NCI-H2171 (cell line): ENCODE results near the gene YJEFN3.

Experiments used
- DNase-seq: peaks from one replicate; lab custom pipeline; 2025; lab: John Stamatoyannopoulos, UW

Gene YJEFN3

DNA sequence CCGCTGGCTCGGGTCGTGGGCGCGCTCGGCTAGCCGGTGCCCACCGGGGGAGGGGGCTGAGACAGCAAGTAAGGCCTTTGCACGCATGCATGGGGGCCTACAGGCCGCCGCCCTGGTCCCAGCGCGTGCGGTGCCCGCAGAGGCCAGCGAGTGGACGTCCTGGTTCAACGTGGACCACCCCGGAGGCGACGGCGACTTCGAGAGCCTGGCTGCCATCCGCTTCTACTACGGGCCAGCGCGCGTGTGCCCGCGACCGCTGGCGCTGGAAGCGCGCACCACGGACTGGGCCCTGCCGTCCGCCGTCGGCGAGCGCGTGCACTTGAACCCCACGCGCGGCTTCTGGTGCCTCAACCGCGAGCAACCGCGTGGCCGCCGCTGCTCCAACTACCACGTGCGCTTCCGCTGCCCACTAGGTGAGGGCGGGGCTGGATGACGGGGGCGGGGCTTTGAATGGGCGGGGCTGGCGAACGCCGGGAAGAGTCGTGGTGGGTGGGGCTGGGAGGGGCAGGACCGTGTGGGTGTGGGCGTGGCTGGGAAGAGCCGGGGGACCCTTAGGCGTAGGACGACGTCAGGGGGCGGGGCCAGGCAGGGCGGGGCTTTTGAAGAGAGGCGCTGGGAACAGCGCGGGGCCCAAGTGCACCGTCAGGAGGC, 11.5 kb downstream of the YJEFN3 start:
- no peak for DNase-seq

DNA sequence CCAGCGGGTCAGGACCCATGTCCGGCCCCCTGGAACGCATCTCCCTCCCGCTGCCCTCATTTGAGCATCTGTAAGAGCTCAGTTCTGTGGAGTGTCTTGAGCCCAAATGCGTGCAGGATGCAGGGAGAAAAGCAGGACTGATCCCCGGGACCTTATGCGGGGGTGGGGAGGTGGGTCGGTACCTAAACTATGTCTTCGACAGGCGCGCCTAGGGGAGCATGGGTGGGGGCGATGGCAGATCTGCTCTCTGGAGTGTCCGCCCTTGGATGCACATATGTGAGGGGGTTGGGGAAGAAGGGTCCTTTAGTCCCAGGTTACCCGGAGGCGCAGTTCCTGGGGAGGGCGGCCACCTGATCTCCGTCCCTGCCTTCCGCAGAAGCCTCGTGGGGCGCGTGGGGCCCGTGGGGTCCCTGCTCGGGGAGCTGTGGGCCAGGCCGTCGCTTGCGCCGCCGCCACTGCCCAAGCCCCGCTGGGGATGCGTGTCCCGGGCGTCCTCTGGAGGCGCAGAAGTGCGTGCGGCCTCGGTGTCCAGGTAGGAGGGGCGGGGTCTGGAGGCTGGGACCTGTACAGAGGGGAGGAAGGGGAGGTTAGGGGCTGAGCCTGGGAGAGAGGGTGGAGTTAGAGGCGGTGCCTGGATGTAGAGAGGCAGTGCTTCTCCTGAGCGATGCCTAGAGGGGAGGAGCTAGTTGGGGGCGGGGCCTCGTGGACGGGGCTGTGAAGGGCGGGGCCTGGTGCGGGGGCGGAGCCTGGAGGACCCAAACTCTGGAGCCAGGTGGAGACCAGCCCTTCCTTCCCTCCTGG, 12.2 kb downstream of the YJEFN3 start:
- peak; percentile 2 for DNase-seq

DNA sequence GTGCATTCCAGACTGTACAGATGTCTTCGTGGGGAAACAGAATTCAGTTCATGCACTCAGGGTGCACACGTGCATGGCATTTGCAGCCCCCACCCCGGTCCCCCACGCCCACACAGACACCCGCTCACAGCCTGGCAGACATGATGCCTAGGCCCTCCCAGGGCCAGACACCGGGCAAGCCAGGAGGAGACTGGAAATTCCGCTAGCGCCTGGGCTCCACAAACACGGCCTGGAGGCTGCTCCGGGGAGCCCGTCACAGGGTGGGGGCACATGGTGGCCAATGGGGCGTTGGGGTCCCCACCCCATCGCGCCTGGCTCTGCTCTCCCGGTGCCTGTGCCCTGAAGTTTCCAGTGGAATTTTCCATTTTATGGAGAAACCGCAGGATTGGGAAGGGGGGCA, 12.9 kb downstream of the YJEFN3 start:
- no peak for DNase-seq

DNA sequence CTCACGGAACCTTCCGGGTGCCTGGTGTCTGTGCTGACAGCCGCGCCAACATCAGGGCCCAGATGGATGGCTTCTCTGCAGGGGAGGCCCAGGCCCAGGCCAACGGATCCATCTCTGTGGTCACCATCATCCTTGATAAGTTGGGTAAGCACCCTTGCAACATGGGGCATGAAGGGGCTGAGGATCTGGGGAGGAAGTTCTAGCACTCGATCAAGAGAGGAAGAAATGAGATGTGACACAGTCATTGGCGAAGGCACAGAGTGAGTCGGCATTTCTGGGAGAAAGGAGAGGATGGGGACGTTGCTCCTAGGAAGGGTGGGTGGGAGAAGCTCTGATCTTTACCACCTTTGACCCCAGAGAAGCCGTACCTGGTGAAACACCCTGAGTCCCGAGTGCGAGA, 13.8 kb downstream of the YJEFN3 start:
- DNase-seq: no peak

DNA sequence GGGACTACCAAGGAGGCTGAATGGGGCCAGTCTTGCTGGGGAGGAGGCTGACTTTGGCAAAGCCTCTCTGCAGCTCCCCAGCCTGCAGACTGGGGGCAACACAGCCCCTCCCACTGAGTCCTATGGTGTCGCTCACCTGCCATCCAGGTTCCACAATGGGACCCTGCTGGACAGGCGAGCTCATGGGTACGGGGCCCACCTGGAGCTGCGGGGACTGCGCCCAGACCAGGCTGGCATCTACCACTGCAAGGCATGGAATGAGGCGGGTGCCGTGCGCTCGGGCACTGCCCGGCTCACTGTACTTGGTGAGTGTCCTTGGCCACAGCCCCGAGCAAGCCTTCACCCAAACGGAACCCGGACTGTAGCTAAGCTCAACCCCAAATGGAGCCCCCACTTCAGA, 14.4 kb downstream of the YJEFN3 start:
- no peak for DNase-seq

DNA sequence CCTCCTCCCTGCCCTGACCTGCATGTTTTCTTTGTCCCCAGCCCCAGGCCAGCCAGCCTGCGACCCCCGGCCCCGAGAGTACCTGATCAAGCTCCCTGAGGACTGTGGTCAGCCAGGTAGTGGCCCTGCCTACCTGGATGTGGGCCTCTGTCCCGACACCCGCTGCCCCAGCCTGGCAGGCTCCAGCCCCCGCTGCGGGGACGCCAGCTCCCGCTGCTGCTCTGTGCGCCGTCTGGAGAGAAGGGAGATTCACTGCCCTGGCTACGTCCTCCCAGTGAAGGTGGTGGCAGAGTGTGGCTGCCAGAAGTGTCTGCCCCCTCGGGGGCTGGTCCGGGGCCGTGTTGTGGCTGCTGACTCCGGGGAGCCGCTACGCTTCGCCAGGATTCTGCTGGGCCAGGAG, 14.9 kb downstream of the YJEFN3 start:
- no peak for DNase-seq

DNA sequence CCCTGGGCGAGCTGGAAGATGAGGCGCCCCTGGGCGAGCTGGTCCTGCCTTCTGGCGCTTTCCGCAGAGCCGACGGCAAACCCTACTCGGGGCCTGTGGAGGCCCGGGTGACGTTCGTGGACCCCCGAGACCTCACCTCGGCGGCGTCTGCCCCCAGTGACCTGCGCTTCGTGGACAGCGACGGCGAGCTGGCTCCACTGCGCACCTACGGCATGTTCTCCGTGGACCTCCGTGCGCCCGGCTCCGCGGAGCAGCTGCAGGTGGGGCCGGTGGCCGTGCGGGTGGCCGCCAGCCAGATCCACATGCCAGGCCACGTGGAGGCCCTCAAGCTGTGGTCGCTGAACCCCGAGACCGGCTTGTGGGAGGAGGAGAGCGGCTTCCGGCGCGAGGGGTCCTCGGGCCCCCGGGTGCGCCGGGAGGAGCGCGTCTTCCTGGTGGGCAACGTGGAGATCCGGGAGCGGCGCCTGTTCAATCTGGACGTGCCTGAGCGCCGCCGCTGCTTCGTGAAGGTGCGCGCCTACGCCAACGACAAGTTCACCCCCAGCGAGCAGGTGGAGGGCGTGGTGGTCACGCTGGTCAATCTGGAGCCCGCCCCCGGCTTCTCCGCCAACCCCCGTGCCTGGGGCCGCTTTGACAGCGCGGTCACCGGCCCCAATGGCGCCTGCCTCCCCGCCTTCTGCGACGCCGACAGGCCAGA, 15.7 kb downstream of the YJEFN3 start:
- DNase-seq: no peak

DNA sequence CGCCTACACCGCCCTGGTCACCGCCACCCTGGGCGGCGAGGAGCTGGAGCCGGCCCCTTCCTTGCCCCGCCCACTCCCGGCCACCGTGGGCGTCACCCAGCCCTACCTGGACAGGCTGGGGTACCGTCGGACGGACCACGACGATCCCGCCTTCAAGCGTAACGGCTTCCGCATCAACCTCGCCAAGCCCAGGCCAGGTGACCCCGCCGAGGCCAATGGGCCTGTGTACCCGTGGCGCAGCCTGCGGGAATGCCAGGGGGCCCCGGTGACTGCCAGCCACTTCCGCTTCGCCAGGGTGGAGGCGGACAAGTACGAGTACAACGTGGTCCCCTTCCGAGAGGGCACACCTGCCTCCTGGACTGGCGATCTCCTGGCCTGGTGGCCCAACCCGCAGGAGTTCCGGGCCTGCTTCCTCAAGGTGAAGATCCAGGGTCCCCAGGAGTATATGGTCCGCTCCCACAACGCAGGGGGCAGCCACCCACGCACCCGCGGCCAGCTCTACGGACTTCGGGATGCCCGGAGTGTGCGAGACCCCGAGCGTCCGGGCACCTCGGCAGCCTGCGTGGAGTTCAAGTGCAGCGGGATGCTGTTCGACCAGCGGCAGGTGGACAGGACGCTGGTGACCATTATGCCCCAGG, 16.4 kb downstream of the YJEFN3 start:
- no peak for DNase-seq

DNA sequence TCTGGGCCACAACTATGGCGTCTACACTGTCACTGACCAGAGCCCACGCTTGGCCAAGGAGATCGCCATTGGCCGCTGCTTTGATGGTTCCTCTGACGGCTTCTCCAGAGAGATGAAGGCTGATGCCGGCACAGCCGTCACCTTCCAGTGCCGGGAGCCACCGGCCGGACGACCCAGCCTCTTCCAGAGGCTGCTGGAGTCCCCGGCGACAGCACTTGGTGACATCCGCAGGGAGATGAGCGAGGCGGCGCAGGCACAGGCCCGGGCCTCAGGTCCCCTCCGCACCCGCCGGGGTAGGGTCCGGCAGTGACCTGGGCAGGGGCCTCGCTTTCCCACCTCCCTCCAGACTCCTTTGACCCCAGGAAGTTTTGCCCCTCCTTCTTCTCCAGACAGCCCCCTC, 17.0 kb downstream of the YJEFN3 start:
- no peak for DNase-seq

DNA sequence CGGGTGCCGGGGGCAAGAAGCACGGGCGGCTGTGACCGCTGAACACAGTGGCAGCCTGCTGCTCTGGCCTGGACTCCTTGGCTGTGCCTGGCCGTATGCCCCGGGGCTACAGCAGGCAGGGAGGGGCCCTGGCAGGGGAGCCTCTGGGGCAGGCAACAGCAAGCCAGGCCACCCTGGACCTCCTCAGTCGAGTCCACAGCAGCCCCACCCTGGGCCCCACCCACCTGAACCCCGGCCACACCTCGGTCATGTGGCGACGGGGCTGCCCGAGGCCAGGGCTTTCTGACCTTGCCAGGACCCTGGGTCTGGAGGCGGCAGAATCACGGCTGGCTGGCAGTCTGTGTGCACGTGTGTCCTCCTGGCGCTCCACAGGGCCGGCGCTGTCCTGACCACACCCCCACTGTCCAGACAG, 18.0 kb downstream of the YJEFN3 start:
- DNase-seq: no peak

DNA sequence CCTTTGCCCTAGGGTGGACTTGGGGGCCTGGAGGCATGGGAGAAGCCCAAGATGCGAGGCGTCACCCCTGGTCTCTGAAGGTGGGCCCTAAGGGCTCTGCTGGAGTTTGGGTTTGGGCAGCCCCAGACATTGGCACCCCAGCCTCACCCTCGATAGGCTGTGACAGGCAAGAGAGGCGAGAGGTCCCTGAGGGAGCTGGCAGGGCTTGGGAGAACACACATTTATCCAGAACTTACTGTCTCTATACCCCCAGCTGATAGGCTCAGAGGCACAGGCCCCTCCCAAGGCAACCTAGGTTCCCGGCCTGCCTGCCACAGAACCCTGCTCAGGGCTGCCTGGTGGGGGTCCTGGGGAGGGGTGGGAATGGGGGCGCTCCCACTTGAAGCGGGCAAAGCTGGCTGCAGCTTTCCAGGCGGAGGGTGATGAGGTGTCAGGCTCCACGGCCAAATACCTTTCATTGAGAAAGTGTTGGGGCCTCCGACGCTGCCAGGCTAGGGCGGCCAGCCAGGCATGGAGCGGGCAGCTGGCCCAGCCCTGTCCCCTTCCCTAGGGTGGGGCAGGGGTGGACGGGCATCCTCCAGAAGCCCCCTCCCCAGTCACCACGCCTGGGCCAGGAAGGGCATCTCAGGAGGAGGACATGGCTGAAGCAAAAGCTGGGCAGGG, 19.1 kb downstream of the YJEFN3 start:
- DNase-seq: no peak

DNA sequence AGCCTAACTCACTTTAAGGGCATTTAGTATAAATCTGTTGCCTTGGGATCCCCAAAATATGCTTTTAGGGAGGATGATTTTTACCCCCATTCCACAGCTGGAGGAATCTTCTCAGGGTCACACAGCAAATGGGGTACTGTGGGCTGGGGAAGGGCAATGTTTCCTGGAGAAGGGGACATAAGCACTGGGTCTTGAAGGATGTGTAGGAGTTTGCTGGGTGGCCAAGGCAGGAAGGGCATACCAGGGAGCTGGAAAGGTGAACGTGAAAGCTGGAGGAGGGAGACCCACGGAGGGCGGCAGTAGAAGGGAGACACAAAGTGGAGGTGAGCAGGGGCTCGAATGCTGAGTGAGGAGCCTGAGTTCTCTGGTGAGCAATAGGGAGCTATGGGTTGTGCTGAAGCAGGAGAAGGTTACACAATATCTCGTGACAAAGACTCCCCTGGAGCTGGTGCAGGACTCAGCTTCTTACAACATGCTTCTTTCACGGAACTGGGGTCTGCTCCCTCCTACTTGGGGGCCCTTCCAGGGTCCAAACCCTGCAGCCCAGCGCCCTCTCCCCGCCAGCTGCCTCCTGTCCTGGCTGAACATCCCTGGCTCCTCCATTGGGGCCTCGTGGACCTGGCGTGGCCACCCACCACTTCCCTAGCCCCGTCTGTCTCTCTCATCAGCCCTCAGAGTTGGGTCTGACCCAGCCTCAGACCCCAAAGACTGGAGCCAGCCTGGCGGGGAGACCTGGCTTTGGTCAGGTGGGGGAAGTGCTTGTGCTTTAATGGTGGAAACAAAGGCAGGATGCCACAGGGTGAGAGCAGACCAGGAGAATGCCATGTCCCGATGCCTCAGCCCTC, 20.4 kb downstream of the YJEFN3 start:
- DNase-seq: no peak

DNA sequence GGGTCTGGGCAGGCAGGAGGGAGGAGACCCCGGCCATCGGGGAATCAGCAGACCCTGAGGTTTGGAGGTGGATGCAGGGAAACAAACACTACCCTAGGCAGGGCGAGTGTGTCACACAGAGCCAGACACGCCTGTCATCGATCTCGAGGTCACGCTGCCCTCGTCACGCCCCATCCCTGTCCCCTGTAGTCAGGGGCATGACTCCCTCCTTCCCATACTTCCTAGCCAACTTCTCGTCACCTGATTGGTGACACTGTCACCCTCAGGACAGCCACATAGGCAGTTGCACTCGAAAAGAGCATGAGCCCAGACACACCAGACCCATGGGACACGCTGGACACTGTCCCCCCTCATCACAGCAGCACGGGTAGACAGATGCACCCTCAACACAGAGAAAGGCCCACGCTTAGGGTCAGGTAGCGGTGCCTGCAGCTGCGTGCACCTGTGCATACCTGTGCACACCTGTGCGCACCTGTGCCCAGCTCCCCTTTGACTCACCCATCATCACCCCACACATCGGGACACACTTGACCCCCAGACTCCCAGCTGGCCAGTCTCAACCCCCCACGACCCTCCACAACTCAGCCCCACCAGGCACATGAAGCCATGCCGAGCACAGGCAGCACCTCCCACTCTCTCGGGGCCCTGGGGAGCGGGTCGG, 21.2 kb downstream of the YJEFN3 start:
- DNase-seq: no peak

DNA sequence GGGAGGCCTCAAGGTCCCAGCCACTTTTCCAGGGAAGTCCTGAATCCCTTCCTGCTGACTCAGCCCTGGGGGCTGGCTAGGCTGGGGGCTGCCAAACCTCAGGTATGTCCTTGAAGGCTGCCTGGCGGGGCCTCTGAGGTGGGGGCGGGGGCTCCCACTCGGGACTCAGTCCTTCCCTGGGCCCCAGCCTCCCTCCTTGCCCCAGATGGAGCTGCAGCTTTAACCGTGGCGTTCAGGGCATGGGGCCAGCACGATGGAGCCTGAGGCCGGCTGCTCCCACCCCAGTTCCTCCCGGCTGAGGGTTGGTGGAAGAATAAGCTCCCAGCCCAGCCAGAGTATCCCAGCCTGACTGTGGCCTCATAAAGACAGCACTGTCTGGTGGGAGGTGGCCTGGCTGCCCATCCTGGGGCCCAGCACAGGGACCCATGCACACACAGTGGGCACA, 21.8 kb downstream of the YJEFN3 start:
- DNase-seq: no peak

DNA sequence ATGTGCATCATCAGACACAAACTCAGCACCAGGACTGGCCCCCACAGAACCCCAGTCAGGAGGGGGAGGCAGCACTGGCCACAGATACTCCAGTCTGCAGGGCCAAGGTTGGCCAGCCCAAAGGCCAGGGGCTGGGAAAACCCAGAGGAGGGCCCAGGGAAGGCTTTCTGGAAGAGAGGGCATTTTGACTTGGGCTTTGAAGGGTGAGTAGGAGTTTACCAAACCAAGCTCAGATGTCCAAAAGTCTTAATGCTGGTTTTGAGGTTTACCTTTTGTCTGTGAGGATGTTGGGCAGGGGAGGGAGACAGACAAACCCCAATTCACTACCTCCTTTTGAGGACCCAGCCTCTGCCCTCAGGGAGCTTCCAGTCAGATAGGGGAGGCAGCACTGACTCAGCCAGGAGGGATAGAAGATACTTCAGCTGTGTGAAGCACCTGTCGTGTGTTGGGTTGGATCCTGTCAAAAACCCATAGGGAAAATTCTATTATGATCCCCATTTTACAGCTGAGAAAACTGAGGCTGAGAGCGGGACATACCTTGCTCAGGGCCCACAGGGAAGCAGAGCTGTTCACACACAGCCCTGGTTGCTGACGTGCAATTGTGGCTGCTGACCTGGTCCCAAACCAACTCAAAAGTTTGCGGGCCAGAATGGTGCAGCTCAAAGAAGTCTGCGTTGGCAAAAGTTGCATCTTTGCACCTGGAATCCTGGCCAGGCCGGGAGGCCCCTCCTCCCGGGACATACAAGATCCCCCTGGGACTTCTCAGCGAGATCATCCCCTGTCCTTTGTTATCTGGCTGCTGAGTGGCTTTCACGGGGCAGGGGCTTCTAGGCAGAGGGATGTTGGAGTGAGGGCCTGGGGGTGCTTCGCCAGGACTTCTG, 22.5 kb downstream of the YJEFN3 start:
- DNase-seq: no peak

DNA sequence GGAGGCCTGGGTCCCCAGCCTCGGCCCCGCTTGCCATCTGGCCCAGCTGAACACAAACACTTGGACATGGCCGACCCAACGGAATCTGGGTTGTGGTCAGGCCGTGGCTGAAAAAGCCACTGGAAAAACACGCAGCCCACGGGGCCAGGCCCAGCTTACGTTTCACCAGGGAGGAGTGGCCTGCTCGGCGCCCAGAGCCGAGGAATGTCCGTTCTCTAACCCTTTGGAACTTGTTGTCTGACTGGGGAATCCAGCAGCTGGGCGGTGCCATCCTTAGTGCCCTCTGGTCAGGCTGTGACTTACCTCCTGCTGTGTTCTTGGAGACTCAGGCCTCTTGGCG, 23.1 kb downstream of the YJEFN3 start:
- no peak for DNase-seq

DNA sequence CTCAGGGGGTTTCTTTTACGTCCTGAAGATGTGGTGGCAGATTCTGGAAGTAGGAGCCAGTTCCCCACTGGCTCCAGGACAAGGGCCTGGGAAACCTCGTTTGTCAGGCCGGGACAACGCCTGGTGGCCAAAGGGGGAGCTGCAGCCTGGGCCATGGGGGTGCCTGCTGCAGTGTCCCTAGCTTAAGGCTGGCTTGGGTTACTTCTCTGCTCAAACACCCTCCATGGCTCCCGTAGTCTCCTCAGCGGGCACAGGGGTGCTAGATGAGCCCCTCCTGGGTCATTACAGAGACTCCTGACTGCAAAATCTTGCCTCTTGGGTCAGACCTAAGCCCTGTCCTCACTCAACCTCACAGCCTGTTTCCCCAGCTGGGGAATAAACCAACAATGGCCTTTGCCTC, 24.1 kb downstream of the YJEFN3 start:
- no peak for DNase-seq

DNA sequence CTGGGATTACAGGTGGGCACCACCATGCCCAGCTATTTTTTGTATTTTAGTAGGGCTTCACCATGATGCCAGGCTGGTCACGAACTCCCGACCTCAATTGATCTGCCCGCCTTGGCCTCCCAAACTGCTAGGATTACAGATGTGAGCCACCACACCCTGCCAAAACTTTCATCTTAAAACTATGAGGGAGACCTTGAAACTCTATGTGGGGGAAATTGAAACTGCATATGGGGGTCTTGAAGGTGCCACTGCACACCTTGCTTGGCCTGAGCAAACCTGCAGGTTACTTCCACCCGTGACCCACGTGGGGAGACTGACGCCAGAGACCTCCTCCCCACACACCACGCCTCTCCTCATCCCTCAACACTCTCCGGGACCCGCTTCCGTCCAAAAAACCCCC, 25.0 kb downstream of the YJEFN3 start:
- no peak for DNase-seq
